HG03469 (cell line): ENCODE measurements around the gene TBC1D5.

Source experiments
- ATAC-seq: cut with Tn5 transposase; IDR thresholded peaks from one replicate; pipeline ENCODE4 v1.9.1; 2021; ENCODE audit warnings: mild to moderate bottlenecking, moderate library complexity, moderate number of reproducible peaks; ENCODE audit not compliant: unreplicated experiment

TBC1D5 gene

GRCh38 chr3:17258823-17259436 lies 483.5 kb downstream of the TBC1D5 start:
- ATAC-seq, result no peak

GRCh38 chr3:17257269-17257668 lies 485.2 kb downstream of the TBC1D5 start:
- no peak for ATAC-seq

DNA sequence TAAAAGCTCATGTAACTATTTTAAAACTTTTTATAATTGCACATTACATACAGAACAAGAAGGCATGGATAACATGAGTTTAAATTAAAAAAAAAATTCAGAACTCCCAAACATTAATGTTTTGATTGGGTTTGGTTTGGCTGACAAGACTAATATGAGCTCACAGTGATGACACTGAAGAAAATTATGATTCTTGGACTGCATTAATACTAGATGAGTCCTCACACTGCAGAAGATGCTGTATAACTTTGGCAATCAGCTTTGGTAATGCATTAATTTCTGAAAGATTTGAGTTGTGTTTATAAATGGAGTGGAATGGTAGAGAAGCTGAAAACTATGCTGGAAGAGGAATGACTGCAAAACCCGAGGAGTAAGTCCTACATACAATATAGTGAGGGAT lies 498.8 kb downstream of the TBC1D5 start:
- ATAC-seq, result no peak

DNA sequence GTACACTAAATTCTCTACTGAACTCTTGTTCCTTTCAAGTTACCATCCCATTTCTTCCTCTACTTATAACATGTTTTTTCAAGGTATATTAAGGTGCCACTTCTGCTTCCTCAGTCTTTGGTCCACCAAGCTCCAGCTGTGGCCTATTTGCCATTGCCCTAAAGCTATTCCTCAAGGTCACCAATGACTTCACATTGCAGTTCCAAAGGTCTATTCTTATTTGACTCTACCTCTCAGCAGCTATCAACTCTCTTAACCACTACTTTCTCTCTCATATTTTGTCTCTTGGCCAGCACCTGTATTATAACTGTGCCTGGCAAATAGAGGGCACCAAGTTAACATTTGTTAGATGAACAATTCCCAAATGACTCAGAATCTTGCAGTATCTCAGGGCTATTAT lies 503.0 kb downstream of the TBC1D5 start:
- no peak for ATAC-seq

GRCh38 chr3:17238023-17238422 lies 504.4 kb downstream of the TBC1D5 start:
- ATAC-seq, result no peak

GRCh38 chr3:17235310-17235709 lies 507.1 kb downstream of the TBC1D5 start:
- no peak for ATAC-seq

GRCh38 chr3:17234382-17234781 lies 508.0 kb downstream of the TBC1D5 start:
- no peak for ATAC-seq

- ATAC-seq, result peak; percentile 92
Observed at GRCh38 chr3:17233398-17233800, 509.0 kb downstream of the TBC1D5 start.

DNA sequence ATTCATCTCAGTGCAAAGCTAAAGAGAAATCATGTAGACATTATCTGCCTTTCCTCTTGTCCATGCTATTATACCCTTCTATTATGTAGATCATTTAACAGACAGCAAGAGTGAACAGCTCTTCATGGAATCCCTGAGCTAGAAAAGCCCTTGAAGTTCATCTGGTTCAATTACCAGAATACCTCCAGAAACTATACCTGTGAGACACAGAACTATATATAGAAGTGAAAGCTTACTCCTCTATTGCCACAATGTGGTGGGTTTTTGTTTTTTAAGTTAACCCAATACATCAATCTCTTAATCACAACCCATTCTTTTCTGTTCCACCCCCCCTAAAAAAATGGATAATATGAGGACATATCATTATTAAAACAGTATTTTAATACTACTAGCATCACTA lies 510.0 kb downstream of the TBC1D5 start:
- ATAC-seq, result no peak

- no peak for ATAC-seq
Observed at GRCh38 chr3:17231537-17232261, 510.7 kb downstream of the TBC1D5 start.

DNA sequence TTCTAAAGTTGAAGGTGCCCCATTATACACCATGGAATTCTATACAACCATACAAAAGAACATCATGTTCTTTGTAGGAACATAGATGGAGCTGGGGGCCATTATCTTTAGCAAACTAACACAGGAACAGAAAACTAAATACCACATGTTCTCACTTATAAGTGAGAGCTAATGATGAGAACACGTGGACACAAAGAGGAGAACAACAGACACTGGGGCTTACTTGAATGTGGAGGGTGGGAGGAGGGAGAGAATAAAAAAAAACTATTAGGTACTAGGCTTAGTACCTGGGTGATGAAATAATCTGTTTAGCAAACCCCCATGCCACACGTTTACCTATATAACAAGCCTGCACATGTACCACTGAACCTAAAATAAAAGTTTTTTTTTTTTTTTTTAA lies 515.0 kb downstream of the TBC1D5 start:
- ATAC-seq, result no peak

GRCh38 chr3:17221529-17221928 lies 520.9 kb downstream of the TBC1D5 start:
- no peak for ATAC-seq

DNA sequence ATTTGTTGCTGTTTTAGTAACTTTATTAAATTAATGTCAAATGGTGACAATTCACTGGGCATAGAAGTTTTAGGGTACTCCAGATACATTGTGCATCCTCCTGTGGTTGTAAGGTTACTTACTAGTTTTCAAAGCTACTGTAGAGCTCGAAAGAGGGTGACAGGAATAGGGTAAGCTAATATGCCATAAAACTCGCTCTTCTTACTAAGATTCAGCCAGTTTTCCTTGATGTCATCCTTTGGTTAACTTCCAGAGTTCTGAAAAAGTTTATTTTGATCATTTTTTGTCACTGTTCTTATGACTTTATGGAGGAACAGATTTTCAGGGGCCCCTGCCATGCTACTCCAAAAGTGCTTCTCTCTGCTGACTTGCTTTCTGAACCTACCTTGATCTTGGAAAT lies 522.8 kb downstream of the TBC1D5 start:
- no peak for ATAC-seq

DNA sequence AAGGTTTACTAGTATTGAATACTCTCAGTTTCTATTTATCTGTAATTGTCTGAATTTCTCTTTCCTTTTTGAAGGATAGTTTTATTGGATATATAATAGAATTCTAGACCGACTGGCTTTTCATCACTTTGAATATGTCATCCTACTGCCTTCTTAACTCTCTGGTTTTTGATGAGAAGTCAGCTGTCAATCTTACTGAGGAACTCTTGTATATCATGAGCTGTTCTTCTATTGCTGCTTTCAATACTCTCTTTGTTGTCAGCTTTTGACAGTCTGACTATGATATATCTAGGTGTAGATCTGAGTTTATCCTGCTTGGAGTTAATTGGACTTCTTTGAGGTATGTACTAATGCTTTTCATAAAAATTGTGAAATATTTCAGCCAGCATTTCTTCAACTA lies 523.8 kb downstream of the TBC1D5 start:
- ATAC-seq, result no peak

DNA sequence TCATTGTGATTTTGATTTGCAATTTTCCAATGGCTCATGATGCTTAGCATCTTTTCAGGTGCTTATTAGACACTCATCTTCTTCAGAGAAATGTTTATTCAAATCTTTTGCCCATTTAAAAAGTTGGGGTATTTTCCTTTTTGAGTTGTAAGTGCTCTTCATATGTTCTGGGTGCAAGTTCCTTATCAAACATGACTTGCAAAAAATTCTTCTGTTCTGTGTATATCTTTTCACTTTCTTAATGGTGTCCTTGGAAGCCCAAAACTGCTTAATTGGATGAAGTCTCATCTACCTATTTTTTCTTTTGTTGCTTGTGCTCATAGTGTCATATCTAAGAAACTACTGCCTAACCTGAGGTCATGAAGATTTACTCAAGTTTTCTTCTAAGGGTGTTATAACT lies 524.8 kb downstream of the TBC1D5 start:
- no peak for ATAC-seq

- ATAC-seq, result no peak
Observed at GRCh38 chr3:17213102-17213501, 529.3 kb downstream of the TBC1D5 start.

- no peak for ATAC-seq
Observed at GRCh38 chr3:17207979-17208378, 534.5 kb downstream of the TBC1D5 start.

DNA sequence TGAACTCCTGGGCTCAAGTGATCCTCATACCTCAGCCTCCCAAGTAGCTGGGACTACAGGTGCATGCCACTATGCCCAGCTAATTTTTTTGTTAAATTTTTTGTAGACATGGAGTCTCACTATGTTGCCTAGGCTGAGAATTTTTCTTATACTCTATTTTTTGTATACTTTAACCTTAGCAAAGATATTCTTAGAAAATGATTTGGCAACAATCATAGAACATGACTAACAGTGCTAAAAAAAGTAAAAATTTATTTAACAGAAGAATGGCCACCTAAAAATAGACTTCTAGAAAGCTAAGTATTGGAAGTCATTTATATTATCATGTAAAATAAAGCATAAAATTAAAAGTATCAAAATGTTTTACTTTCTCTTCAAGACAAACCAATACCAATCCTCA lies 535.4 kb downstream of the TBC1D5 start:
- ATAC-seq, result no peak

DNA sequence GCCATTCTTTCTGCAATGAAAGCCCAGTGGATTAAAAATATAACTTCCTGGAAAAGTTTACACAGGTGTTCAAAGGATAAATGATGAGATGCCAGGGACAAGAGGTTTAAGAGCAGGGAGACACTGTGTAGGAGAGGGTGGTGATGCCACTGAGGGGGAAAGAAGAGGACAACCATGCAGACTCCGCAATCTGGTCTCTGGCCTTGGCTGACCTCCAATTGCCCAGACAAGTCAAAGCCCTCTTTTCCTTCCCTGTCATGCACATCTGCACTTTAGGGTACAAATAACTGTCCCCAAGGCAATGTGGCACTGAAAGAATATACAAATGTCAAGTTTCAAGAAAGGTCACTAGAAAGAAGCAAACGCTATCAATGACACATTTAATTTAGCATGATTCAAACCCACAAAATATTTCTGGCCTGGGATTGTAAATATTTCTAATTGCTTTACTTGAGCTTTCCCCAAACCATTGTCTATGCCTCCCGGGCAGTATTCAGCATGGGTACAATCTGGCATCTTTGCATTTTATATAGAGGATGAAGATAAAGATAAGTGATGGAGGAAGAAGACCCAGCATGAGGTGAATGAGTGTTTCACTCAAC lies 538.3 kb downstream of the TBC1D5 start:
- no peak for ATAC-seq

GRCh38 chr3:17201538-17201937 lies 540.9 kb downstream of the TBC1D5 start:
- ATAC-seq, result no peak

GRCh38 chr3:17195856-17196604 lies 546.4 kb downstream of the TBC1D5 start:
- ATAC-seq, result peak; percentile 79

DNA sequence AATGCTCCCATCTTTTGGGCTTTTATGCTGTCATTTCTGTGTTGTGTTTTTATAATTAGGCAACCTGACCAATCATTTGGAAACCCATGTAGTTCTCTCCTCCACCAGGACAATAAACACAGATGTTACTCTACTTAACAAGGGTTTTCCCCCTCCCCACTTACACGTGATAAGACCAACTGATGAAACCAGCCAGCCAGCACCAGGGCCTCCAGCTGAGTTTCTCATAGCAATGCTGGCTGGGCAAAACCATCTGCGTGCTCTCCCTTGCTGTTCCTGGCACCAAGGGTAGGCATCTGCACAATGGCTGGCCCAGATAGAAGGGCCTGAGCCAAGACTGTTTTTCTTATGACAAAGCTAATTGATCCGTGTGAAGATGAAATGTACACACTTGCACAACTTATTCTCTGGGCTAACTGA lies 547.2 kb downstream of the TBC1D5 start:
- ATAC-seq, result peak; percentile 81
